Natural killer cell (primary cell): ENCODE data around the gene CHCHD3. TPM values are rescaled to one million over a fixed set of nuclear protein-coding genes. Genes with fewer than 3 reads are reported as not detected.

ENCODE experiments used
- ATAC-seq, 3 donors: fragments of 150-1000 bp in 2 of 3; fragments of 200-7000 bp in 1 of 3; cut with Tn5 transposase; 1 replicate in 1 of 3; 2 replicates in 2 of 3; pipeline ENCODE4 v1.10.0; 2021; ENCODE audit warnings: mild to moderate bottlenecking in 2 of 3, moderate library complexity in 2 of 3
- DNase-seq, 2 donors: peaks; one replicate each; pipeline versions ENCODE4 v3.0.0 to v3.0.0-alpha.2; 2013 to 2021; ENCODE audit warnings: mixed read lengths in 1 of 2
- H3K27ac ChIP-seq: one replicate; pipeline ENCODE4 v1.5.1; 2013; ENCODE audit warnings: mild to moderate bottlenecking, low read length
- H3K27me3 ChIP-seq: one replicate; pipeline ENCODE4 v1.6.1; 2013; ENCODE audit warnings: low read length; ENCODE audit not compliant: control insufficient read depth, insufficient read depth
- H3K36me3 ChIP-seq: one replicate; pipeline ENCODE4 v1.6.1; 2013; ENCODE audit warnings: low read length; ENCODE audit not compliant: control insufficient read depth, insufficient read depth
- H3K4me1 ChIP-seq: one replicate; pipeline ENCODE4 v1.6.1; 2013; ENCODE audit warnings: low read length; ENCODE audit not compliant: control insufficient read depth, insufficient read depth
- H3K4me3 ChIP-seq: one replicate; pipeline ENCODE4 v1.5.1; 2013; ENCODE audit warnings: low read length
- H3K9me3 ChIP-seq: one replicate; pipeline ENCODE4 v1.6.1; 2013; ENCODE audit warnings: low read length; ENCODE audit not compliant: control insufficient read depth, insufficient read depth
- H3K27ac Mint-ChIP-seq, 2 donors: one replicate each; pipeline ENCODE4 v1.8.0; 2022; ENCODE audit warnings: mild to moderate bottlenecking in 2 of 2, mixed read lengths in 2 of 2, moderate library complexity in 1 of 2
- H3K27me3 Mint-ChIP-seq, 2 donors: one replicate each; pipeline ENCODE4 v1.8.0; 2022; ENCODE audit warnings: low read depth in 2 of 2, mixed read lengths in 2 of 2
- H3K36me3 Mint-ChIP-seq: one replicate; pipeline ENCODE4 v1.8.0; 2022; ENCODE audit warnings: mixed read lengths
- H3K4me1 Mint-ChIP-seq, 2 donors: one replicate each; pipeline ENCODE4 v1.8.0; 2022; ENCODE audit warnings: mixed read lengths in 2 of 2
- H3K4me3 Mint-ChIP-seq: one replicate; pipeline ENCODE4 v1.8.0; 2022; ENCODE audit warnings: mild to moderate bottlenecking, moderate library complexity, mixed read lengths
- H3K9me3 Mint-ChIP-seq, 2 donors: one replicate each; pipeline ENCODE4 v1.8.0; 2022; ENCODE audit warnings: mixed read lengths in 2 of 2
- WGBS: methylation state at CpG from one replicate; pipeline ENCODE4 v1.1.7; 2013; ENCODE audit warnings: missing lambda C conversion rate; ENCODE audit not compliant: insufficient coverage; 5-methylcytosine and 5-hydroxymethylcytosine counted together
- intact Hi-C: fragments of 100-400 bp; cut with micrococcal nuclease; formaldehyde crosslinking; loops from one replicate; pipeline ENCODE4 v1.14.2; 2022
- total RNA-seq, 4 donors: library from RNA; stranded (reverse); fragments of 120-200 nt in 1 of 4; gene quantifications; one replicate each; pipeline versions ENCODE4 v1.2.3 to v1.2.4, GENCODE V29; 2013 to 2022
- TF ChIP-seq, protein P1 (sequence below): fragments of 200-600 bp; IDR thresholded peaks from one replicate; pipeline ENCODE4 v1.8.0; 2022; ENCODE audit warnings: antibody characterized with exemption

CHCHD3 gene
- total RNA-seq, 3 donors from 2014 or later (not counting 1 experiment from before 2014, with no cell fraction given), result 35.2 to 41.0 (median 35.9) TPM

DNA sequence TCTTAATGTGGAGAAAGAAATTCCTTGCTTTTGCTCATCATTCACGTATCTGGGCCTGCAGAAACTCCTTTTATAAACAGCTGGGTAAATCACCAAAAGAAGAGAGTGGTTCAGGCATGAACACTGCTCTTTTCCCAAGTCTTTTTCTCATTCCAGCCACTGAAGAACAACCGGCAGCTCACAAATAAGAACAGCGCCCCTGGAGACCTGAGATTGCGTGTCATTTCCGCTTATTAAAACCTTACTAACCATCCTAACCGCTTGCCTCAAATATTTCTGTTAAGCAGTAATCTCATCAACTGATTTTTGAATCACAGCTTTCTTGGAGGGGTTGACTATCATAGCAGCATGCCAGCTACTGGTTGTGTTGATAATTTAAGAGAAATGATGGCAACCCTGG is 292.6 kb downstream of the CHCHD3 start:
- Mint-ChIP-seq H3K9me3 (no peaks in the 10 kb centered on the region), H3K36me3 (peaks cover 14% of the 10 kb centered on the region), H3K27ac (no peak overlapping the region), H3K4me1 (peaks cover 9 to 14% of the 10 kb centered on the region in 2 donors), H3K4me3 (no peak overlapping the region), H3K27me3 (no peaks in the 10 kb centered on the region)
- H3K9me3 ChIP-seq, result no peaks in the 10 kb centered on the region
- no peak overlapping the region for H3K4me3 ChIP-seq
- 97% methylated on average over 6 of the region's 6 CpGs for WGBS
- peaks cover 2% of the 10 kb centered on the region for H3K36me3 ChIP-seq
- TF ChIP-seq, protein P1, sequence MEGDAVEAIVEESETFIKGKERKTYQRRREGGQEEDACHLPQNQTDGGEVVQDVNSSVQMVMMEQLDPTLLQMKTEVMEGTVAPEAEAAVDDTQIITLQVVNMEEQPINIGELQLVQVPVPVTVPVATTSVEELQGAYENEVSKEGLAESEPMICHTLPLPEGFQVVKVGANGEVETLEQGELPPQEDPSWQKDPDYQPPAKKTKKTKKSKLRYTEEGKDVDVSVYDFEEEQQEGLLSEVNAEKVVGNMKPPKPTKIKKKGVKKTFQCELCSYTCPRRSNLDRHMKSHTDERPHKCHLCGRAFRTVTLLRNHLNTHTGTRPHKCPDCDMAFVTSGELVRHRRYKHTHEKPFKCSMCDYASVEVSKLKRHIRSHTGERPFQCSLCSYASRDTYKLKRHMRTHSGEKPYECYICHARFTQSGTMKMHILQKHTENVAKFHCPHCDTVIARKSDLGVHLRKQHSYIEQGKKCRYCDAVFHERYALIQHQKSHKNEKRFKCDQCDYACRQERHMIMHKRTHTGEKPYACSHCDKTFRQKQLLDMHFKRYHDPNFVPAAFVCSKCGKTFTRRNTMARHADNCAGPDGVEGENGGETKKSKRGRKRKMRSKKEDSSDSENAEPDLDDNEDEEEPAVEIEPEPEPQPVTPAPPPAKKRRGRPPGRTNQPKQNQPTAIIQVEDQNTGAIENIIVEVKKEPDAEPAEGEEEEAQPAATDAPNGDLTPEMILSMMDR, result no peak
- intact Hi-C loops, result no loop called here
- no peak overlapping the region for H3K27ac ChIP-seq
- no peaks in the 10 kb centered on the region for H3K4me1 ChIP-seq
- H3K27me3 ChIP-seq, result no peaks in the 10 kb centered on the region
- DNase-seq, result no peak
- no peak for ATAC-seq

DNA sequence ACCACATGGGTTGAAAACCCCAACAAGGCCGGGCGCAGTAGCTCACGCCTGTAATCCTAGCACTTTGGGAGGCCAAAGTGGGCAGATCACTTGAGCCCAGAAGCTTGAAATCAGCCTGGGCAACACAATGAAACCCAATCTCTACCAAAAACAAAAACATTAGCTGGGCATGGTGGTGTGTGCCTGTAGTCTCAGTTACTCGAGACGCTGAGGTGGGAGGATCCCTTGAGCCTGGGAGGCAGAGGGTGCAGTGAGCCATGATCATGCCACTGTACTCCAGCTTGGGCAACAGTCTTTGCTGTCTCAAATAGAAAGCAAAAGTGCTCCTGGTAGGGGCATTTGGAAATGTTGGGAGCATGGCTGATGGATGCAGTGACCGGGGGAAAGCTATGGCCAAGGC is 296.0 kb downstream of the CHCHD3 start:
- H3K27ac ChIP-seq, result no peak overlapping the region
- H3K27me3 Mint-ChIP-seq, result no peaks in the 10 kb centered on the region
- no peak overlapping the region for H3K4me3 Mint-ChIP-seq
- no peaks in the 10 kb centered on the region for H3K9me3 Mint-ChIP-seq
- no peak overlapping the region for H3K27ac Mint-ChIP-seq
- peaks cover 9 to 14% of the 10 kb centered on the region in 2 donors for H3K4me1 Mint-ChIP-seq
- H3K9me3 ChIP-seq, result no peaks in the 10 kb centered on the region
- TF ChIP-seq, protein P1, result no peak
- ATAC-seq (no peak), DNase-seq (no peak)
- no peaks in the 10 kb centered on the region for H3K36me3 ChIP-seq
- peaks cover 21% of the 10 kb centered on the region for H3K36me3 Mint-ChIP-seq
- no peak overlapping the region for H3K4me3 ChIP-seq
- no peaks in the 10 kb centered on the region for H3K27me3 ChIP-seq
- no peaks in the 10 kb centered on the region for H3K4me1 ChIP-seq
- intact Hi-C loops, result no loop called here
- 97% methylated on average over 6 of the region's 6 CpGs for WGBS

DNA sequence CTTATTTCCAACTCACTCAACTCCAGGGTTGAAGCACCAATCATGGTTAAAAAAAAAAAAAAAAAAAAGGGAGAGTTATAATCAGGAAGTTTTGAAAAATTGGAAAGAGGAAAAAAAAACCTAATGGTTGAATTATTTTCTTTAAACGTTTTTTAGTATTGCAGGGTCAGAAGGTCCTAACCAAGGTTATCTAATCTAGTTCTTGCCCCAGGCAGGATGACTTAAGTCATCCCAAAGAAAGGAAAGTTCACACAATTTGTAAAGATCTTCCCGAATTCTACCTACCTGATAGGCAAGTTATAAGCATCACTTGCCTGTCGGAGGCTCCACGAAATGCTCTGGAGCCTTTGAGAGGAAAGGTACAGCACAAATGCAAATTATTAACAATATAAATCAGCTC is 297.5 kb downstream of the CHCHD3 start:
- Histone ChIP-seq H3K9me3 (no peaks in the 10 kb centered on the region), H3K36me3 (no peaks in the 10 kb centered on the region), H3K4me3 (no peak overlapping the region), H3K4me1 (no peaks in the 10 kb centered on the region), H3K27me3 (no peaks in the 10 kb centered on the region), H3K27ac (no peak overlapping the region)
- peaks cover 5 to 12% of the 10 kb centered on the region in 2 donors for H3K4me1 Mint-ChIP-seq
- WGBS, result 96% methylated on average over 4 of the region's 4 CpGs
- DNase-seq (no peak), ATAC-seq (no peak)
- H3K27me3 Mint-ChIP-seq, result no peaks in the 10 kb centered on the region
- H3K27ac Mint-ChIP-seq, result no peak overlapping the region
- intact Hi-C loops, result no loop called here
- no peaks in the 10 kb centered on the region for H3K9me3 Mint-ChIP-seq
- H3K4me3 Mint-ChIP-seq, result no peak overlapping the region
- TF ChIP-seq, protein P1, result no peak
- peaks cover 21% of the 10 kb centered on the region for H3K36me3 Mint-ChIP-seq

DNA sequence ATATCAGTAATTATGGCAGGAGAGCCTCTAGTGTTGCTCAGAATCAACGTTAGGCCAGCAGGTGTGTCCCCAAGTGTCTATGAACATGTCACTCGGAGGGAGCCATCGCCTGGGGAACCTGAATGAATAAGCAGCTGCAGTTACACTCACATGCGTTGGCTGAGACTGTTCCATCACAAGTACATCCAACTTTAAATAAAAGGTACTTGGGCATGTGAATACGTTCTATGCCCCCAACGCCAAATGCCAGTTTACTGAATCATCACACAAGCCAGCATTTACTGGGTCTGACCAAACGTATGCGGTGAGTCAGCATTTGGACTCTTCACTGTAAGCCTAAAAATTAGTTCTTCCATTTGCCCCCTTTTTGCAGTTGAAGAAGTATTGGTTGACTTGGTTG is 298.1 kb downstream of the CHCHD3 start:
- Mint-ChIP-seq H3K36me3 (peaks cover 21% of the 10 kb centered on the region), H3K9me3 (no peaks in the 10 kb centered on the region), H3K27me3 (no peaks in the 10 kb centered on the region), H3K4me3 (no peak overlapping the region), H3K27ac (no peak overlapping the region), H3K4me1 (peaks cover 0 to 12% of the 10 kb centered on the region in 2 donors)
- intact Hi-C loops, result no loop called here
- DNase-seq, result no peak
- no peak for ATAC-seq
- Histone ChIP-seq H3K4me1 (no peaks in the 10 kb centered on the region), H3K9me3 (no peaks in the 10 kb centered on the region), H3K36me3 (no peaks in the 10 kb centered on the region), H3K27me3 (no peaks in the 10 kb centered on the region), H3K27ac (no peak overlapping the region), H3K4me3 (no peak overlapping the region)
- TF ChIP-seq, protein P1, result no peak
- 95% methylated on average over 8 of the region's 8 CpGs for WGBS
